ENCODE results near the gene SNX15.

SNX15 gene

DNA sequence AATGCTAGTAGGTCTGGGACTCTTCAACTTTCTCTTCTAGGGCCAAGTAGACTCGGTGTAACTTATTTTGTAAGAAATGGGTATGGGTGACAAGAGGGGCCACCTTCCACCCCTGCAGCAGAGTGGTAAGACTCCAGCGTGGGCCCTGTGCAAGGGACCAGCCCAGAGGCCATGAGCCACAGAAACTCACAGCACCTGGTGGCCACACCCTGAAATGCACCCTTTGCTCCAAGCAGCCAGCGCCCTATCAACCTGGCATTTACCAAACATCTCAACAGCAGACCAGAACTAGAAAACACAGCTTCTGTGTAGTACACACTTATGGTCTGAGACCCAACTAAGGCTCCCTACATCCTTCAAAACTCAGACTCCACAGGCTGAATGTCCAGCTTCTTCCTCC lies 50.9 kb downstream of the SNX15 start:
- peak; percentile 19; the same call in 1 of the 2 replicates for TF ChIP-seq POLR2AphosphoS5 (IDR thresholded peaks at IDR 0.05; ENCODE audit: low read depth, low read length)
- TF ChIP-seq, protein P1, sequence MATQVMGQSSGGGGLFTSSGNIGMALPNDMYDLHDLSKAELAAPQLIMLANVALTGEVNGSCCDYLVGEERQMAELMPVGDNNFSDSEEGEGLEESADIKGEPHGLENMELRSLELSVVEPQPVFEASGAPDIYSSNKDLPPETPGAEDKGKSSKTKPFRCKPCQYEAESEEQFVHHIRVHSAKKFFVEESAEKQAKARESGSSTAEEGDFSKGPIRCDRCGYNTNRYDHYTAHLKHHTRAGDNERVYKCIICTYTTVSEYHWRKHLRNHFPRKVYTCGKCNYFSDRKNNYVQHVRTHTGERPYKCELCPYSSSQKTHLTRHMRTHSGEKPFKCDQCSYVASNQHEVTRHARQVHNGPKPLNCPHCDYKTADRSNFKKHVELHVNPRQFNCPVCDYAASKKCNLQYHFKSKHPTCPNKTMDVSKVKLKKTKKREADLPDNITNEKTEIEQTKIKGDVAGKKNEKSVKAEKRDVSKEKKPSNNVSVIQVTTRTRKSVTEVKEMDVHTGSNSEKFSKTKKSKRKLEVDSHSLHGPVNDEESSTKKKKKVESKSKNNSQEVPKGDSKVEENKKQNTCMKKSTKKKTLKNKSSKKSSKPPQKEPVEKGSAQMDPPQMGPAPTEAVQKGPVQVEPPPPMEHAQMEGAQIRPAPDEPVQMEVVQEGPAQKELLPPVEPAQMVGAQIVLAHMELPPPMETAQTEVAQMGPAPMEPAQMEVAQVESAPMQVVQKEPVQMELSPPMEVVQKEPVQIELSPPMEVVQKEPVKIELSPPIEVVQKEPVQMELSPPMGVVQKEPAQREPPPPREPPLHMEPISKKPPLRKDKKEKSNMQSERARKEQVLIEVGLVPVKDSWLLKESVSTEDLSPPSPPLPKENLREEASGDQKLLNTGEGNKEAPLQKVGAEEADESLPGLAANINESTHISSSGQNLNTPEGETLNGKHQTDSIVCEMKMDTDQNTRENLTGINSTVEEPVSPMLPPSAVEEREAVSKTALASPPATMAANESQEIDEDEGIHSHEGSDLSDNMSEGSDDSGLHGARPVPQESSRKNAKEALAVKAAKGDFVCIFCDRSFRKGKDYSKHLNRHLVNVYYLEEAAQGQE (IDR thresholded peaks at IDR 0.05; ENCODE audit: insufficient read depth in 1 of 2, low read depth in 2 of 2, low read length in 2 of 2), result no peak

DNA sequence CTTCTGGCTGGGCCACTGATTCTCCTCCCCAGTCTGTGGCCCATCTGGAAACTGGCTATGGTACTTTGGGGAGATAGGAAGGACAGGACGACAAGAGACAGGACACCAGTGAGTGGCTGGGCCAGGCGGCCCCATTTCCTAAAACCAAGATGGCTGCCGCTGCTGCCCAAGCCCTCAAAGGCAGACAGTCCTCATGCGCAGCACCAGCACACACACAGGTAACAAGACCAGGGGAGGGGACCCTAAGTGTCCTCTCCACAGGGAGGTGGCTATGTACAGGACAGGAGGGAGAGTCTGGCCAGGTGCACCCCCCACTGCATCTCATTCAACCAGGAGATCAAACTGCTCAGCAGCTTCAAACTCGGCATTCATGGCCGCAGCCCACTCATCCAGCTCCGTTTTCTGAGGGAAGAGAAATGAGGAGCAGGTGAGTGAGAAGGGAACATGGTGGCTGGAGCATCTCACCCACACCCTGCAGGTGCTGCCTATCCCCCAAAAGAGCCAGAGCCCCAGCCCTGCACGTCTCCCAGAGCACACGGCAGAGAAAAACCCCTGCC lies 51.6 kb downstream of the SNX15 start:
- TF ChIP-seq FOXP2 (optimal IDR thresholded peaks at IDR 0.05; ENCODE audit: borderline replicate concordance, extremely low read depth, extremely low read length, insufficient read depth) (no peak), POLR2AphosphoS5 (IDR thresholded peaks at IDR 0.05; ENCODE audit: low read depth, low read length) (no peak; the same call in 1 of the 2 replicates), SIN3A (IDR thresholded peaks at IDR 0.05; ENCODE audit: borderline replicate concordance, insufficient read depth, low read length) (no peak), TAF1 (IDR thresholded peaks at IDR 0.05; ENCODE audit: borderline replicate concordance, insufficient read depth, low read length) (no peak)
- TF ChIP-seq, protein P1 (IDR thresholded peaks at IDR 0.05; ENCODE audit: insufficient read depth in 1 of 2, low read depth in 2 of 2, low read length in 2 of 2), result no peak

DNA sequence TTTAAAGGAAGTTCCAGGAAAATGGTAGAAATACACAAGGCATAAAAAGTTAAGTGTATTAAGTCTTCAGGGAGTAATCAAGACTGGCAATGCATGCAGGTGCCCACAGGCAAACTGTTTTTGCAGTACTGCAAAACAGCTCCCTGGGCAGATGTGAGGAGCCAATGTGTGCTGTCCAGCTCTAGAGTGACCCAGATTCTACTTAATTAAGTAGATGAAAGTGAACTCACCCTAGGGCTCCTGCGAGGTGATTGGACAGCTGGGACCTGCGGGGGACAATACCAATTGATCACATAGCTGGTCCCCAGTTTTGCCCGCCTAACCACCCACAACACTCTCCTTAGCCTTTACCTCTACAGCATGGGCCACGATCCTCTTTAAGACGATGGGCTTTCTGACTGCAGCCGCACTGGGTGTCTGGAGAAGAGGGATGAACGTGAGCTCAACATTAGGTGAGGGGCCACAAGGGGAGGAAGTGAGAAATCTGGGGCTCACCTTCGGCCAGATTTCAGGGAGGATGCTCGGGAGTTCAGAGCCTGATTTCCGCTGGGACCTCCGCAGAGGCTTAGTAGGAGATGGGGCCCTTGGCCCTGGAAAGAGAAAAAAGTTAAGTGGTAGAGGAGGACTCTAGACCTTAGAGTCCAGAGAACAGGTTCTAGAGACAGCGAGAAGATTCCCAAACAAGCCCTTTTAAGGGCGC lies 56.0 kb downstream of the SNX15 start:
- no peak for TF ChIP-seq TAF1 (IDR thresholded peaks at IDR 0.05; ENCODE audit: borderline replicate concordance, insufficient read depth, low read length)
- TF ChIP-seq, protein P1 (IDR thresholded peaks at IDR 0.05; ENCODE audit: insufficient read depth in 1 of 2, low read depth in 2 of 2, low read length in 2 of 2), result peak in 1 of 2 experiments; percentile 57; a peak in 1 of 4 replicates

DNA sequence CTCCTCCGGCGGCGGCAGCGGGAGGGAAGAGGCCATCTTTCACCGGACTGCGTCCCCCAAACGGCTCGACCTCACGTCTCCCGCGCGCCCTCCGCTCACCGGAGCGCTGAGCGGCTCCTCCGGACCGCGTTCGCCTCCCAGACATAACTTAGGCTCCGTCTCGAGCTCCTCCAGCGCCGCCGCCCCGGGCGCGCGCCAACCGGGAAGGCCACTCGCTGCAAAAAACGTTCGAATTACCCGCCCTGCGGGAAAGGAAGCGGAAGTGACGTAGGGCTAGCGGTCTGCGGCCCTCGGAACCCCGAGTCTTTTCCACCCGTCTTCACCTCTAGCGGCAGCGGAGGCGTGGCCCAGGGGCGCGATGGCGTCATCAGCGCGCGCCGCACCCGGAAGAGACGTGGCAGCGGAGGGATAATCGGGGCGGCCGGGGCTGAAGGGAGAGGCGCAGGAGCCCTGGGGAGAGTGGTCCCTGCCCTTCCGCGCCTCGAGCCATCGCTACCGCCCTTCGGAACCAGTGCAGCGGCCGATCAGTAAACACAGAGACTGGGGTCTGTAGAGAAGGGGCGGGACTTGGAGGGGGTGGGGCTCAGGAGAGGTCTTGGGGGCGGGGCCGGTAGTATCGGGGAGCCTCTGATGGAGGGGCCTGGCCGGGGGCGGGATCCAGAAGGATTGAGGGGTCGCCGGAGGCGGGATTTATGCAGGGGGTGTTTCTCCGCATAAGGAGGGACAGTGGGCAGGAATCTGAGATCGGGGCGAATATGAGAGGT lies 56.8 kb downstream of the SNX15 start, which contains the start of the genes CDCA5 and ZFPL1:
CDCA5 (minus strand) TSS at position 207 of the 764 bp plus-strand sequence; CDS start at position 145, 62 bp downstream.
ZFPL1 (plus strand) TSS at position 389 of the 764 bp plus-strand sequence. CDS start 477 bp downstream, outside the sequence.
- TF ChIP-seq POLR2AphosphoS5 (IDR thresholded peaks at IDR 0.05; ENCODE audit: low read depth, low read length) (peak; percentile 66), FOXP2 (optimal IDR thresholded peaks at IDR 0.05; ENCODE audit: borderline replicate concordance, extremely low read depth, extremely low read length, insufficient read depth) (peak; percentile 88), TAF1 (IDR thresholded peaks at IDR 0.05; ENCODE audit: borderline replicate concordance, insufficient read depth, low read length) (peak; percentile 67; the same call in 1 of the 2 replicates), SIN3A (IDR thresholded peaks at IDR 0.05; ENCODE audit: borderline replicate concordance, insufficient read depth, low read length) (0 out of 2 replicates have a peak, but pooled peaks have one; percentile 70)
- TF ChIP-seq, protein P1 (IDR thresholded peaks at IDR 0.05; ENCODE audit: insufficient read depth in 1 of 2, low read depth in 2 of 2, low read length in 2 of 2), result 0 out of 4 replicates have a peak, but pooled peaks of 1 of the 2 experiments have one; percentile 38

Measured in PFSK-1 (cell line).